SK-N-SH (cell line): ENCODE data around the gene POFUT2. TPM values are rescaled to one million over a fixed set of nuclear protein-coding genes. Genes with fewer than 3 reads are reported as not detected.

Experiments
- CTCF ChIA-PET: fragments of 300-600, 350-600 bp; formaldehyde crosslinking; extraction: SDS; loops from one replicate; lab custom pipeline; 2021; lab: Yijun Ruan, JAX
- POLR2A ChIA-PET: fragments of 350-600 bp; sonication (Branson Sonifier 250); formaldehyde crosslinking; extraction: SDS; loops from one replicate; lab custom pipeline; 2020; ENCODE audit warnings: antibody characterized with exemption, inconsistent platforms; lab: Yijun Ruan, JAX
- DNase-seq: peaks from one replicate; pipeline ENCODE4 v3.0.0; 2012
- H2AFZ ChIP-seq: fragments of 200-600 bp; sonication (generic); 2 replicates; pipeline ENCODE4 v1.8.1; 2016; ENCODE audit warnings: antibody characterized with exemption, mild to moderate bottlenecking, low read depth
- H3F3A ChIP-seq: fragments of 200-600 bp; sonication (generic); replicated peaks from 2 replicates; pipeline ENCODE3; 2016; ENCODE audit warnings: antibody characterized with exemption, mild to moderate bottlenecking; ENCODE audit not compliant: insufficient read depth
- H3K27ac ChIP-seq, 2 experiments: fragments of 200-500 bp in 1 of 2; fragments of 200-600 bp in 1 of 2; sonication (Bioruptor generic) in 1 of 2; sonication (generic), shearing (Covaris generic) in 1 of 2; 2 replicates each; pipeline versions ENCODE4 v1.5.1 to v1.6.1; 2014 to 2016; ENCODE audit warnings: low read depth in 2 of 2, inconsistent platforms in 1 of 2, low read length in 1 of 2, mild to moderate bottlenecking in 1 of 2, mixed read lengths in 1 of 2
- H3K27me3 ChIP-seq: fragments of 200-600 bp; sonication (generic), shearing (Covaris generic); 2 replicates; pipeline ENCODE4 v1.6.1; 2016; ENCODE audit warnings: mixed run types; ENCODE audit not compliant: insufficient read depth
- H3K36me3 ChIP-seq, 2 experiments: fragments of 200-500 bp in 1 of 2; fragments of 200-600 bp in 1 of 2; sonication (Bioruptor generic) in 1 of 2; sonication (generic) in 1 of 2; replicated peaks in 1 of 2; 2 replicates each; pipeline versions ENCODE3 to v1.5.1; 2014 to 2016; ENCODE audit warnings: low read length in 1 of 2, mild to moderate bottlenecking in 1 of 2; ENCODE audit not compliant: insufficient read depth in 2 of 2, control insufficient read depth in 1 of 2
- H3K4me1 ChIP-seq, 2 experiments: fragments of 200-500 bp in 1 of 2; fragments of 200-600 bp in 1 of 2; sonication (Bioruptor generic) in 1 of 2; sonication (generic), shearing (Covaris generic) in 1 of 2; 2 replicates each; pipeline versions ENCODE4 v1.5.1 to v1.6.1; 2014 to 2016; ENCODE audit warnings: low read depth in 1 of 2, low read length in 1 of 2, mixed run types in 1 of 2; ENCODE audit not compliant: insufficient read depth in 2 of 2, control insufficient read depth in 1 of 2
- H3K4me2 ChIP-seq: fragments of 200-600 bp; sonication (generic), shearing (Covaris generic); 2 replicates; pipeline ENCODE4 v1.6.1; 2017; ENCODE audit warnings: mixed run types
- H3K4me3 ChIP-seq, 2 experiments: fragments of 200-500 bp in 1 of 2; fragments of 200-600 bp in 1 of 2; sonication (Bioruptor generic) in 1 of 2; sonication (generic), shearing (Covaris generic) in 1 of 2; 2 replicates each; pipeline versions ENCODE4 v1.5.1 to v1.8.1; 2014 to 2016; ENCODE audit warnings: low read depth in 2 of 2, inconsistent platforms in 1 of 2, low read length in 1 of 2, mild to moderate bottlenecking in 1 of 2, mixed read lengths in 1 of 2, moderate library complexity in 1 of 2
- H3K79me2 ChIP-seq: fragments of 200-600 bp; sonication (generic); 2 replicates; pipeline ENCODE4 v1.8.1; 2017; ENCODE audit warnings: mild to moderate bottlenecking; ENCODE audit not compliant: insufficient read depth
- H3K9ac ChIP-seq: fragments of 200-600 bp; sonication (generic); 2 replicates; pipeline ENCODE4 v1.6.1; 2017; ENCODE audit warnings: mixed run types
- H3K9me2 ChIP-seq: fragments of 200-600 bp; sonication (generic); 2 replicates; pipeline ENCODE4 v1.6.1; 2017; ENCODE audit warnings: mixed run types
- H3K9me3 ChIP-seq: fragments of 200-600 bp; sonication (generic); 2 replicates; pipeline ENCODE4 v1.6.1; 2017; ENCODE audit warnings: mixed run types, mild to moderate bottlenecking, moderate library complexity
- H4K20me1 ChIP-seq: fragments of 200-600 bp; sonication (generic); 2 replicates; pipeline ENCODE4 v1.6.1; 2017; ENCODE audit warnings: mild to moderate bottlenecking, mixed run types; ENCODE audit not compliant: insufficient read depth
- CHD2 ChIP-seq: fragments of 150-350 bp; IDR thresholded peaks from 2 replicates; pipeline ENCODE4 v1.6.1; 2018; ENCODE audit warnings: low read length; ENCODE audit not compliant: partially characterized antibody
- ELF1 ChIP-seq: IDR thresholded peaks from 2 replicates; pipeline ENCODE4 v1.4.0; 2012
- EP300 ChIP-seq, 2 experiments: IDR thresholded peaks; 2 replicates each; pipeline versions ENCODE4 v1.4.0 to v1.6.1; 2012; ENCODE audit warnings: borderline replicate concordance in 1 of 2, low read depth in 1 of 2, low read length in 1 of 2
- EZH2phosphoT487 ChIP-seq: fragments of 200-600 bp; sonication (generic); IDR thresholded peaks from 2 replicates; pipeline ENCODE4 v1.6.1; 2017; ENCODE audit warnings: low read depth, mixed run types, mild to moderate bottlenecking, antibody characterized with exemption, moderate library complexity, borderline replicate concordance
- FOSL2 ChIP-seq: IDR thresholded peaks from 2 replicates; pipeline ENCODE4 v1.4.0; 2012; ENCODE audit warnings: low read depth, mild to moderate bottlenecking, moderate library complexity, borderline replicate concordance
- FOXM1 ChIP-seq: IDR thresholded peaks from 2 replicates; pipeline ENCODE4 v1.4.0; 2012; ENCODE audit warnings: low read depth, mild to moderate bottlenecking
- GABPA ChIP-seq: IDR thresholded peaks from 2 replicates; pipeline ENCODE4 v1.4.0; 2012; ENCODE audit warnings: low read depth, mild to moderate bottlenecking
- IRF3 ChIP-seq: fragments of 150-350 bp; IDR thresholded peaks from 2 replicates; pipeline ENCODE4 v1.6.1; 2016; ENCODE audit warnings: mild to moderate bottlenecking, low read depth, low read length
- JUND ChIP-seq: IDR thresholded peaks from 2 replicates; pipeline ENCODE4 v1.4.0; 2012
- MAX ChIP-seq: IDR thresholded peaks from 2 replicates; pipeline ENCODE4 v1.4.0; 2012; ENCODE audit warnings: low read depth
- MEF2A ChIP-seq: IDR thresholded peaks from 2 replicates; pipeline ENCODE4 v1.4.0; 2012; ENCODE audit warnings: low read depth, borderline replicate concordance
- MXI1 ChIP-seq: IDR thresholded peaks from 2 replicates; pipeline ENCODE4 v1.6.1; 2012; ENCODE audit warnings: mild to moderate bottlenecking, low read depth, low read length, improper control_type of control experiment
- NFIC ChIP-seq: IDR thresholded peaks from 2 replicates; pipeline ENCODE4 v1.4.0; 2012; ENCODE audit warnings: borderline replicate concordance
- NRF1 ChIP-seq: IDR thresholded peaks from 2 replicates; pipeline ENCODE4 v1.6.1; 2012; ENCODE audit warnings: low read depth, mild to moderate bottlenecking, low read length
- POLR2AphosphoS5 ChIP-seq: IDR thresholded peaks from 2 replicates; pipeline ENCODE4 v1.6.1; 2012; ENCODE audit warnings: low read depth, low read length
- RAD21 ChIP-seq: IDR thresholded peaks from 2 replicates; pipeline ENCODE4 v1.6.1; 2012; ENCODE audit warnings: mild to moderate bottlenecking, low read length
- RCOR1 ChIP-seq: fragments of 150-350 bp; IDR thresholded peaks from 2 replicates; pipeline ENCODE4 v1.6.1; 2017; ENCODE audit warnings: antibody characterized with exemption, low read length
- RFX5 ChIP-seq: IDR thresholded peaks from 2 replicates; pipeline ENCODE4 v1.6.1; 2012; ENCODE audit warnings: mild to moderate bottlenecking, improper control_type of control experiment, low read length
- SIN3A ChIP-seq: IDR thresholded peaks from 2 replicates; pipeline ENCODE4 v1.6.1; 2012; ENCODE audit warnings: low read depth, mild to moderate bottlenecking, low read length, moderate library complexity, borderline replicate concordance
- TAF1 ChIP-seq: IDR thresholded peaks from 2 replicates; pipeline ENCODE4 v1.6.1; 2012; ENCODE audit warnings: low read depth, mild to moderate bottlenecking, low read length, moderate library complexity, borderline replicate concordance
- TCF12 ChIP-seq: IDR thresholded peaks from 2 replicates; pipeline ENCODE4 v1.4.0; 2012
- TEAD4 ChIP-seq: IDR thresholded peaks from 2 replicates; pipeline ENCODE4 v1.4.0; 2012; ENCODE audit warnings: mild to moderate bottlenecking, borderline replicate concordance; ENCODE audit not compliant: insufficient read depth
- YY1 ChIP-seq: IDR thresholded peaks from 2 replicates; pipeline ENCODE4 v1.4.0; 2012; ENCODE audit warnings: low read depth, mild to moderate bottlenecking
- WGBS: methylation state at CpG from one replicate; pipeline ENCODE4 v1.1.6; 2017; ENCODE audit warnings: low lambda C conversion rate; 5-methylcytosine and 5-hydroxymethylcytosine counted together
- polyA plus RNA-seq, 3 experiments: library from polyadenylated mRNA; depleted of rRNA; stranded (reverse); fragments of >200 nt; gene quantifications; 2 replicates each; pipeline ENCODE4 v1.2.3, GENCODE V29; 2012
- TF ChIP-seq, protein P1 (sequence below): IDR thresholded peaks from 2 replicates; pipeline ENCODE4; 2012
- TF ChIP-seq, protein P2 (sequence below): IDR thresholded peaks from 2 replicates; pipeline ENCODE4 v1.4.0; 2012; ENCODE audit warnings: low read depth, borderline replicate concordance
- TF ChIP-seq, protein P3 (sequence below): IDR thresholded peaks from 2 replicates; pipeline ENCODE4 v1.4.0; 2012; ENCODE audit warnings: low read depth, borderline replicate concordance
- TF ChIP-seq, protein P4 (sequence below): fragments of 200-600 bp; sonication (generic); IDR thresholded peaks from 2 replicates; pipeline ENCODE4 v1.6.1; 2017; ENCODE audit warnings: antibody characterized with exemption, mild to moderate bottlenecking, moderate library complexity

POFUT2 gene
- polyA plus RNA-seq, 1 of the 3 experiments (the other 2 are of a cell fraction): 53.3 TPM

DNA sequence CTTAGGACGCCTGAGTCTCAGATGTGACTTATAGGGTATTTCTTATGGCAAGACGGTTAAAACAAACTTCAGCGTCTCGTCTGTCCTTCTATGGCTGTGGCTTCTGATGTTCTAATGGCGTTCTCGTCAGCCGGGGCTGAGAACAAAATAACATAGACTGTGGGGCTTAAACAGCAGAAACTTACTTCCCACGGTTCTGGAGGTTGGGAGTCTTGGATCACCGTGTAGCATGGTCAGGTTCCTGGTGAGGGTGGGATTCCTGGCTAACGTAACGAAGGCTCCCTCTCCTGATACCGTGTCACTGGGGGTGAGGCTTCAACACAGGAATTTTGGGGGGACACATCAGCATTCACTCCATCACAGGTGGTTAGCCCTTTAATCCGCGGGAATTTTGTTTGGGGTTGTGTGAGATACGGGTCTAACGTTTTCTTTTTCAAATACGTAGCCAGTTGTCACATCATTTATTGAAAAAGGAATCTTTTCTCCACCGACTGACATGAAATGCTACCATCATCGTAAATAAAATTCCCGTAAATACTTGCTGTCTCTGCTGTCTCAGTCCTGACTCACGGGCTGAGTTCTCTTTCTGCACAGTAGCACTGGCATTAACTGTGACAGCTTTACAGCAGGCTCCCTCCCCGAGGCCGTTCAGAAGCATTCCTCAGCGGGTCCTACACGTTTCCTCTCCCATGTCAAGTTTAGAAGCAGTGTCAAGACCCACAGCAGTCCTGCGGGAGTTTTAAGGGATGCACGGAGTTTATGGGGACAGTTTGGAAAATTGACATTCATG lies 8.1 kb upstream of the POFUT2 start:
- Histone ChIP-seq H3K9ac (peak overlapping the region; percentile 25; the same call in 1 of the 2 replicates), H3K4me2 (peak overlapping the region; percentile 17), H3K9me2 (no peaks in the 10 kb centered on the region), H4K20me1 (no peaks in the 10 kb centered on the region), H3K79me2 (peaks cover 32% of the 10 kb centered on the region), H2AFZ (no peak overlapping the region), H3K27me3 (no peaks in the 10 kb centered on the region), H3F3A (peaks cover 13% of the 10 kb centered on the region), H3K9me3 (peaks cover 3% of the 10 kb centered on the region; the same call in 1 of the 2 replicates), H3K4me1 (peaks cover 17 to 39% of the 10 kb centered on the region in 2 experiments; a peak in 1 of 4 replicates), H3K36me3 (peaks cover 0 to 3% of the 10 kb centered on the region in 2 experiments), H3K27ac (peak overlapping the region; percentile 81 to 90), H3K4me3 (no peak overlapping the region)
- ChIA-PET POLR2A (no interaction called here), CTCF (interaction anchor here (1.4 to 15.7 kb wide), 4 partner anchors 13 to 156 kb away, joined by 3 to 271 read pairs (median 6); no protein-coding TSS in a partner anchor)
- WGBS: 50% methylated on average over 27 of the region's 27 CpGs
- peak; percentile 45 for DNase-seq
- TF ChIP-seq EZH2phosphoT487: no peak
- TF ChIP-seq RCOR1: no peak
- peak; percentile 95 for TF ChIP-seq TCF12
- TF ChIP-seq IRF3: no peak
- TF ChIP-seq, protein P1, sequence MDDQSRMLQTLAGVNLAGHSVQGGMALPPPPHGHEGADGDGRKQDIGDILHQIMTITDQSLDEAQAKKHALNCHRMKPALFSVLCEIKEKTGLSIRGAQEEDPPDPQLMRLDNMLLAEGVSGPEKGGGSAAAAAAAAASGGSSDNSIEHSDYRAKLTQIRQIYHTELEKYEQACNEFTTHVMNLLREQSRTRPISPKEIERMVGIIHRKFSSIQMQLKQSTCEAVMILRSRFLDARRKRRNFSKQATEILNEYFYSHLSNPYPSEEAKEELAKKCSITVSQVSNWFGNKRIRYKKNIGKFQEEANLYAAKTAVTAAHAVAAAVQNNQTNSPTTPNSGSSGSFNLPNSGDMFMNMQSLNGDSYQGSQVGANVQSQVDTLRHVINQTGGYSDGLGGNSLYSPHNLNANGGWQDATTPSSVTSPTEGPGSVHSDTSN: peak; percentile 90
- no peak for TF ChIP-seq GABPA
- 0 out of 2 replicates have a peak, but pooled peaks have one; percentile 21 for TF ChIP-seq TEAD4
- TF ChIP-seq JUND: peak; percentile 77
- TF ChIP-seq, protein P2, sequence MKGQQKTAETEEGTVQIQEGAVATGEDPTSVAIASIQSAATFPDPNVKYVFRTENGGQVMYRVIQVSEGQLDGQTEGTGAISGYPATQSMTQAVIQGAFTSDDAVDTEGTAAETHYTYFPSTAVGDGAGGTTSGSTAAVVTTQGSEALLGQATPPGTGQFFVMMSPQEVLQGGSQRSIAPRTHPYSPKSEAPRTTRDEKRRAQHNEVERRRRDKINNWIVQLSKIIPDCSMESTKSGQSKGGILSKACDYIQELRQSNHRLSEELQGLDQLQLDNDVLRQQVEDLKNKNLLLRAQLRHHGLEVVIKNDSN: no peak
- TF ChIP-seq TAF1: no peak
- TF ChIP-seq NRF1: no peak
- peak; percentile 44; the same call in 1 of the 2 replicates for TF ChIP-seq SIN3A
- TF ChIP-seq MXI1: no peak
- peak; percentile 53; the same call in 1 of the 2 replicates for TF ChIP-seq POLR2AphosphoS5
- TF ChIP-seq, protein P3, sequence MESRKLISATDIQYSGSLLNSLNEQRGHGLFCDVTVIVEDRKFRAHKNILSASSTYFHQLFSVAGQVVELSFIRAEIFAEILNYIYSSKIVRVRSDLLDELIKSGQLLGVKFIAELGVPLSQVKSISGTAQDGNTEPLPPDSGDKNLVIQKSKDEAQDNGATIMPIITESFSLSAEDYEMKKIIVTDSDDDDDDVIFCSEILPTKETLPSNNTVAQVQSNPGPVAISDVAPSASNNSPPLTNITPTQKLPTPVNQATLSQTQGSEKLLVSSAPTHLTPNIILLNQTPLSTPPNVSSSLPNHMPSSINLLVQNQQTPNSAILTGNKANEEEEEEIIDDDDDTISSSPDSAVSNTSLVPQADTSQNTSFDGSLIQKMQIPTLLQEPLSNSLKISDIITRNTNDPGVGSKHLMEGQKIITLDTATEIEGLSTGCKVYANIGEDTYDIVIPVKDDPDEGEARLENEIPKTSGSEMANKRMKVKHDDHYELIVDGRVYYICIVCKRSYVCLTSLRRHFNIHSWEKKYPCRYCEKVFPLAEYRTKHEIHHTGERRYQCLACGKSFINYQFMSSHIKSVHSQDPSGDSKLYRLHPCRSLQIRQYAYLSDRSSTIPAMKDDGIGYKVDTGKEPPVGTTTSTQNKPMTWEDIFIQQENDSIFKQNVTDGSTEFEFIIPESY: no peak
- TF ChIP-seq EP300 (IDR thresholded peaks at IDR 0.05; ENCODE audit: borderline replicate concordance in 1 of 2, low read depth in 1 of 2, low read length in 1 of 2): peak; percentile 48 to 82; a peak in 3 of 4 replicates
- TF ChIP-seq RFX5: no peak
- TF ChIP-seq MEF2A: no peak
- TF ChIP-seq MAX: 0 out of 2 replicates have a peak, but pooled peaks have one; percentile 65
- TF ChIP-seq CHD2: no peak
- TF ChIP-seq, protein P4, sequence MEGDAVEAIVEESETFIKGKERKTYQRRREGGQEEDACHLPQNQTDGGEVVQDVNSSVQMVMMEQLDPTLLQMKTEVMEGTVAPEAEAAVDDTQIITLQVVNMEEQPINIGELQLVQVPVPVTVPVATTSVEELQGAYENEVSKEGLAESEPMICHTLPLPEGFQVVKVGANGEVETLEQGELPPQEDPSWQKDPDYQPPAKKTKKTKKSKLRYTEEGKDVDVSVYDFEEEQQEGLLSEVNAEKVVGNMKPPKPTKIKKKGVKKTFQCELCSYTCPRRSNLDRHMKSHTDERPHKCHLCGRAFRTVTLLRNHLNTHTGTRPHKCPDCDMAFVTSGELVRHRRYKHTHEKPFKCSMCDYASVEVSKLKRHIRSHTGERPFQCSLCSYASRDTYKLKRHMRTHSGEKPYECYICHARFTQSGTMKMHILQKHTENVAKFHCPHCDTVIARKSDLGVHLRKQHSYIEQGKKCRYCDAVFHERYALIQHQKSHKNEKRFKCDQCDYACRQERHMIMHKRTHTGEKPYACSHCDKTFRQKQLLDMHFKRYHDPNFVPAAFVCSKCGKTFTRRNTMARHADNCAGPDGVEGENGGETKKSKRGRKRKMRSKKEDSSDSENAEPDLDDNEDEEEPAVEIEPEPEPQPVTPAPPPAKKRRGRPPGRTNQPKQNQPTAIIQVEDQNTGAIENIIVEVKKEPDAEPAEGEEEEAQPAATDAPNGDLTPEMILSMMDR: no peak
- TF ChIP-seq FOXM1: 0 out of 2 replicates have a peak, but pooled peaks have one; percentile 52
- no peak for TF ChIP-seq ELF1
- no peak for TF ChIP-seq RAD21
- no peak for TF ChIP-seq YY1
- TF ChIP-seq NFIC: peak; percentile 35; the same call in 1 of the 2 replicates
- peak; percentile 71; the same call in 1 of the 2 replicates for TF ChIP-seq FOSL2
